ENCODE data around the gene GMPR2. TPM values are rescaled to one million over a fixed set of nuclear protein-coding genes. Genes with fewer than 3 reads are reported as not detected.
A peak's percentile ranks its signal among the peaks of the same experiment; 100 is the strongest.

Gene GMPR2
- total and polyA plus RNA-seq, 2 of the 13 experiments (the other 11 are each of a cell fraction or from before 2014, with no cell fraction given), result 210 to 273 TPM

- TF ChIP-seq ATF5 (CRISPR knock-in tag; IDR thresholded peaks at IDR 0.05; ENCODE audit: low read depth), result peak; percentile 86
- peak; percentile 97 for TF ChIP-seq GABPB1 (CRISPR knock-in tag; IDR thresholded peaks at IDR 0.05)
- TF ChIP-seq NR2F2 (IDR thresholded peaks at IDR 0.05; ENCODE audit: borderline replicate concordance, low read depth), result no peak
- peak; percentile 94; the same call in 1 of the 2 replicates for TF ChIP-seq ZNF235 (CRISPR knock-in tag; IDR thresholded peaks at IDR 0.05; ENCODE audit: borderline replicate concordance)
- peak; percentile 52 for TF ChIP-seq ZNF629 (CRISPR knock-in tag; conservative IDR thresholded peaks at IDR 0.05)
- TF ChIP-seq RARA (CRISPR knock-in tag; IDR thresholded peaks at IDR 0.05), result peak; percentile 29; the same call in 1 of the 2 replicates
- TF ChIP-seq, protein P1, sequence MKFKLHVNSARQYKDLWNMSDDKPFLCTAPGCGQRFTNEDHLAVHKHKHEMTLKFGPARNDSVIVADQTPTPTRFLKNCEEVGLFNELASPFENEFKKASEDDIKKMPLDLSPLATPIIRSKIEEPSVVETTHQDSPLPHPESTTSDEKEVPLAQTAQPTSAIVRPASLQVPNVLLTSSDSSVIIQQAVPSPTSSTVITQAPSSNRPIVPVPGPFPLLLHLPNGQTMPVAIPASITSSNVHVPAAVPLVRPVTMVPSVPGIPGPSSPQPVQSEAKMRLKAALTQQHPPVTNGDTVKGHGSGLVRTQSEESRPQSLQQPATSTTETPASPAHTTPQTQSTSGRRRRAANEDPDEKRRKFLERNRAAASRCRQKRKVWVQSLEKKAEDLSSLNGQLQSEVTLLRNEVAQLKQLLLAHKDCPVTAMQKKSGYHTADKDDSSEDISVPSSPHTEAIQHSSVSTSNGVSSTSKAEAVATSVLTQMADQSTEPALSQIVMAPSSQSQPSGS (CRISPR knock-in tag; IDR thresholded peaks at IDR 0.05), result peak; percentile 94
- peak; percentile 99 for TF ChIP-seq NFKB2 (CRISPR knock-in tag; IDR thresholded peaks at IDR 0.05; ENCODE audit: borderline replicate concordance)
- TF ChIP-seq, protein P2, sequence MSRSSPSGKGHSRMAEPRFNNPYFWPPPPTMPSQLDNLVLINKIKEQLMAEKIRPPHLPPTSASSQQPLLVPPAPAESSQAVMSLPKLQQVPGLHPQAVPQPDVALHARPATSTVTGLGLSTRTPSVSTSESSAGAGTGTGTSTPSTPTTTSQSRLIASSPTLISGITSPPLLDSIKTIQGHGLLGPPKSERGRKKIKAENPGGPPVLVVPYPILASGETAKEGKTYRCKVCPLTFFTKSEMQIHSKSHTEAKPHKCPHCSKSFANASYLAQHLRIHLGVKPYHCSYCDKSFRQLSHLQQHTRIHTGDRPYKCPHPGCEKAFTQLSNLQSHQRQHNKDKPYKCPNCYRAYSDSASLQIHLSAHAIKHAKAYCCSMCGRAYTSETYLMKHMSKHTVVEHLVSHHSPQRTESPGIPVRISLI (CRISPR knock-in tag; IDR thresholded peaks at IDR 0.05; ENCODE audit: borderline replicate concordance), result peak; percentile 77; the same call in 1 of the 2 replicates
- TF ChIP-seq REXO4 (CRISPR knock-in tag; IDR thresholded peaks at IDR 0.05; ENCODE audit: borderline replicate concordance), result no peak
- TF ChIP-seq SSRP1 (CRISPR knock-in tag; IDR thresholded peaks at IDR 0.05), result peak; percentile 21; the same call in 1 of the 2 replicates
- TF ChIP-seq ZNF281 (CRISPR knock-in tag; IDR thresholded peaks at IDR 0.05; ENCODE audit: borderline replicate concordance), result no peak; the same call in 1 of the 2 replicates
- TF ChIP-seq, protein P3, sequence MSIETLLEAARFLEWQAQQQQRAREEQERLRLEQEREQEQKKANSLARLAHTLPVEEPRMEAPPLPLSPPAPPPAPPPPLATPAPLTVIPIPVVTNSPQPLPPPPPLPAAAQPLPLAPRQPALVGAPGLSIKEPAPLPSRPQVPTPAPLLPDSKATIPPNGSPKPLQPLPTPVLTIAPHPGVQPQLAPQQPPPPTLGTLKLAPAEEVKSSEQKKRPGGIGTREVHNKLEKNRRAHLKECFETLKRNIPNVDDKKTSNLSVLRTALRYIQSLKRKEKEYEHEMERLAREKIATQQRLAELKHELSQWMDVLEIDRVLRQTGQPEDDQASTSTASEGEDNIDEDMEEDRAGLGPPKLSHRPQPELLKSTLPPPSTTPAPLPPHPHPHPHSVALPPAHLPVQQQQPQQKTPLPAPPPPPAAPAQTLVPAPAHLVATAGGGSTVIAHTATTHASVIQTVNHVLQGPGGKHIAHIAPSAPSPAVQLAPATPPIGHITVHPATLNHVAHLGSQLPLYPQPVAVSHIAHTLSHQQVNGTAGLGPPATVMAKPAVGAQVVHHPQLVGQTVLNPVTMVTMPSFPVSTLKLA (IDR thresholded peaks at IDR 0.05), result peak; percentile 91
- peak; percentile 61; the same call in 1 of the 2 replicates for TF ChIP-seq TMF1 (CRISPR knock-in tag; IDR thresholded peaks at IDR 0.05; ENCODE audit: low read depth)
- TF ChIP-seq HNRNPK (IDR thresholded peaks at IDR 0.05; ENCODE audit: low read depth, low read length, poor library complexity, severe bottlenecking), result peak; percentile 74
- TF ChIP-seq DDIT3 (CRISPR knock-in tag; IDR thresholded peaks at IDR 0.05), result 0 out of 2 replicates have a peak, but pooled peaks have one; percentile 49
- peak; percentile 87; the same call in 1 of the 2 replicates for TF ChIP-seq ZFP62 (CRISPR knock-in tag; IDR thresholded peaks at IDR 0.05)
- no peak for TF ChIP-seq FOXP1 (IDR thresholded peaks at IDR 0.05)
- TF ChIP-seq FOXP1 (CRISPR knock-in tag; IDR thresholded peaks at IDR 0.05), result peak; percentile 33
- no peak; the same call in 1 of the 2 replicates for TF ChIP-seq CAMTA2 (CRISPR knock-in tag; IDR thresholded peaks at IDR 0.05; ENCODE audit: borderline replicate concordance)
- TF ChIP-seq MIER3 (CRISPR knock-in tag; IDR thresholded peaks at IDR 0.05; ENCODE audit: borderline replicate concordance), result peak; percentile 99; the same call in 1 of the 2 replicates
Measured at GRCh38 chr14:24212924-24213865, 19.5 kb upstream of the GMPR2 start, which contains the start of gene CHMP4A (continued).
